DMS79 treated with DMSO at 0.1 percent for 48 hours (cell line): ENCODE data around the gene OAF.
"Not testable (repeated sequence)": the region's sequence is repeated elsewhere in the genome, so short reads cannot be mapped to it uniquely, and the experiment has no call there.

Experiments used
- DNase-seq: peaks from one replicate; lab custom pipeline; 2025; lab: John Stamatoyannopoulos, UW

OAF gene

GRCh38 chr11:120210626-120211521, at the start of gene OAF:
Gene OAF (plus strand): TSS chr11:120211032. CDS start chr11:120211280, 248 bp downstream.
- peak; percentile 51 for DNase-seq

- peak; percentile 48 for DNase-seq
These were observed 43.2 kb upstream of the OAF start for GRCh38 chr11:120167659-120168058.

- DNase-seq = no peak
These were observed 42.5 kb upstream of the OAF start for GRCh38 chr11:120168108-120168959.

- DNase-seq = peak; percentile 65
These were observed 41.7 kb upstream of the OAF start for GRCh38 chr11:120168960-120169681.

GRCh38 chr11:120169981-120170698, 40.7 kb upstream of the OAF start:
- no peak for DNase-seq

GRCh38 chr11:120170741-120171261, 40.0 kb upstream of the OAF start:
- no peak for DNase-seq

GRCh38 chr11:120172054-120172911, 38.5 kb upstream of the OAF start:
- peak; percentile 58 for DNase-seq

GRCh38 chr11:120173019-120173705, 37.7 kb upstream of the OAF start:
- DNase-seq = no peak

GRCh38 chr11:120173807-120174206, 37.0 kb upstream of the OAF start:
- DNase-seq = no peak

- DNase-seq = peak; percentile 58
These were observed 36.0 kb upstream of the OAF start for GRCh38 chr11:120174866-120175265.

GRCh38 chr11:120178561-120179056, 32.2 kb upstream of the OAF start:
- DNase-seq = no peak

GRCh38 chr11:120179057-120179672, 31.7 kb upstream of the OAF start:
- no peak for DNase-seq

- not testable (repeated sequence) for DNase-seq
These were observed 30.8 kb upstream of the OAF start for GRCh38 chr11:120180063-120180462.

- no peak for DNase-seq
These were observed 30.1 kb upstream of the OAF start for GRCh38 chr11:120180551-120181232.

- DNase-seq = no peak
These were observed 29.4 kb upstream of the OAF start for GRCh38 chr11:120181376-120181975.

- no peak for DNase-seq
These were observed 28.5 kb upstream of the OAF start for GRCh38 chr11:120182372-120182771.

- DNase-seq = peak; percentile 16
These were observed 27.9 kb upstream of the OAF start for GRCh38 chr11:120182790-120183491.
